OCI-LY3 (cell line): ENCODE data around the gene MACROD1.
A peak's percentile ranks its signal among the peaks of the same experiment; 100 is the strongest.

Experiments used
- H2AFZ ChIP-seq: fragments of 200-600, 300-600 bp; shearing (Covaris generic); 2 replicates; pipeline ENCODE4 v1.6.0; 2014; ENCODE audit warnings: antibody characterized with exemption, low read depth, low read length
- H3K27ac ChIP-seq: fragments of 200-600, 300-600 bp; sonication (generic); 2 replicates; pipeline ENCODE4 v1.5.1; 2014; ENCODE audit warnings: mild to moderate bottlenecking, low read length, moderate library complexity, mixed read lengths
- H3K27me3 ChIP-seq: fragments of 200-600, 300-600 bp; sonication (generic); 2 replicates; pipeline ENCODE4 v1.6.1; 2014; ENCODE audit warnings: low read depth, low read length, mixed read lengths
- H3K36me3 ChIP-seq: fragments of 200-600, 300-600 bp; sonication (generic); replicated peaks from 2 replicates; pipeline ENCODE3; 2014; ENCODE audit warnings: low read depth, low read length, mixed read lengths
- H3K4me1 ChIP-seq: fragments of 300-600, 200-600 bp; sonication (generic); 2 replicates; pipeline ENCODE4 v1.6.1; 2014; ENCODE audit warnings: low read length, mixed read lengths
- H3K4me2 ChIP-seq: fragments of 200-600, 300-600 bp; sonication (generic); 2 replicates; pipeline ENCODE4 v1.6.1; 2014; ENCODE audit warnings: low read length, mixed read lengths
- H3K4me3 ChIP-seq: fragments of 300-600, 200-600 bp; sonication (generic); 2 replicates; pipeline ENCODE4 v1.5.1; 2014; ENCODE audit warnings: antibody characterized with exemption, mild to moderate bottlenecking, low read length, moderate library complexity
- H3K79me2 ChIP-seq: fragments of 300-600, 200-600 bp; shearing (Covaris generic); 2 replicates; pipeline ENCODE4 v1.6.1; 2014; ENCODE audit warnings: mild to moderate bottlenecking, low read length, mixed read lengths
- H3K9ac ChIP-seq: fragments of 300-600, 200-600 bp; shearing (Covaris generic); 2 replicates; pipeline ENCODE4 v1.6.0; 2014; ENCODE audit warnings: mild to moderate bottlenecking, low read length, moderate library complexity
- H3K9me3 ChIP-seq: fragments of 200-600, 300-600 bp; shearing (Covaris generic); 2 replicates; pipeline ENCODE4 v1.6.1; 2014; ENCODE audit warnings: low read length, mixed read lengths; ENCODE audit not compliant: insufficient read depth
- H4K20me1 ChIP-seq: fragments of 200-600, 300-600 bp; sonication (generic); 2 replicates; pipeline ENCODE4 v1.6.1; 2016; ENCODE audit warnings: low read length, mixed read lengths; ENCODE audit not compliant: insufficient read depth
- EZH2phosphoT487 ChIP-seq: fragments of 200-600 bp; shearing (Covaris generic); IDR thresholded peaks from 2 replicates; pipeline ENCODE4 v1.6.1; 2018; ENCODE audit warnings: antibody characterized with exemption, mixed run types, low read depth
- TF ChIP-seq, protein P1 (sequence below): fragments of 200-600, 300-600 bp; sonication (generic); IDR thresholded peaks from 2 replicates; pipeline ENCODE4 v1.5.1; 2014; ENCODE audit warnings: antibody characterized with exemption, low read length, low read depth

MACROD1 gene

GRCh38 chr11:64206457-64207255 lies 40.7 kb upstream of the MACROD1 start, which contains the start of gene FERMT3:
FERMT3 (plus strand) TSS chr11:64206721; CDS start chr11:64207365, 644 bp downstream.
- Histone ChIP-seq H4K20me1 (no peaks in the 10 kb centered on the region), H3K27me3 (no peaks in the 10 kb centered on the region), H3K79me2 (peaks cover 31% of the 10 kb centered on the region), H3K4me2 (peak within 1 kb of the TSS; percentile 95), H3K4me3 (peak within 1 kb of the TSS; percentile 82), H3K27ac (peak within 1 kb of the TSS; percentile 88), H3K4me1 (peaks cover 47% of the 10 kb centered on the region), H3K36me3 (peaks cover 52% of the 10 kb centered on the region), H2AFZ (no peak within 1 kb of the TSS), H3K9ac (peak within 1 kb of the TSS; percentile 94), H3K9me3 (no peaks in the 10 kb centered on the region)
- TF ChIP-seq EZH2phosphoT487, result no peak
- TF ChIP-seq, protein P1, sequence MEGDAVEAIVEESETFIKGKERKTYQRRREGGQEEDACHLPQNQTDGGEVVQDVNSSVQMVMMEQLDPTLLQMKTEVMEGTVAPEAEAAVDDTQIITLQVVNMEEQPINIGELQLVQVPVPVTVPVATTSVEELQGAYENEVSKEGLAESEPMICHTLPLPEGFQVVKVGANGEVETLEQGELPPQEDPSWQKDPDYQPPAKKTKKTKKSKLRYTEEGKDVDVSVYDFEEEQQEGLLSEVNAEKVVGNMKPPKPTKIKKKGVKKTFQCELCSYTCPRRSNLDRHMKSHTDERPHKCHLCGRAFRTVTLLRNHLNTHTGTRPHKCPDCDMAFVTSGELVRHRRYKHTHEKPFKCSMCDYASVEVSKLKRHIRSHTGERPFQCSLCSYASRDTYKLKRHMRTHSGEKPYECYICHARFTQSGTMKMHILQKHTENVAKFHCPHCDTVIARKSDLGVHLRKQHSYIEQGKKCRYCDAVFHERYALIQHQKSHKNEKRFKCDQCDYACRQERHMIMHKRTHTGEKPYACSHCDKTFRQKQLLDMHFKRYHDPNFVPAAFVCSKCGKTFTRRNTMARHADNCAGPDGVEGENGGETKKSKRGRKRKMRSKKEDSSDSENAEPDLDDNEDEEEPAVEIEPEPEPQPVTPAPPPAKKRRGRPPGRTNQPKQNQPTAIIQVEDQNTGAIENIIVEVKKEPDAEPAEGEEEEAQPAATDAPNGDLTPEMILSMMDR, result no peak; the same call in 1 of the 2 replicates

GRCh38 chr11:64204464-64204989 lies 38.6 kb upstream of the MACROD1 start:
- Histone ChIP-seq H3K79me2 (peaks cover 36% of the 10 kb centered on the region), H3K4me2 (no peak overlapping the region), H3K4me3 (no peak overlapping the region), H2AFZ (no peak overlapping the region), H3K9ac (no peak overlapping the region), H3K9me3 (no peaks in the 10 kb centered on the region), H3K27me3 (no peaks in the 10 kb centered on the region), H3K27ac (peak overlapping the region; percentile 88), H4K20me1 (no peaks in the 10 kb centered on the region; the same call in 1 of the 2 replicates), H3K4me1 (peaks cover 47% of the 10 kb centered on the region), H3K36me3 (peaks cover 56% of the 10 kb centered on the region)
- TF ChIP-seq, protein P1, result peak; percentile 86
- TF ChIP-seq EZH2phosphoT487, result no peak

- H3K36me3 ChIP-seq, result peaks cover 56% of the 10 kb centered on the region
- H3K27ac ChIP-seq, result no peak overlapping the region
- TF ChIP-seq EZH2phosphoT487, result no peak
- TF ChIP-seq, protein P1, result no peak
- no peak overlapping the region for H3K4me3 ChIP-seq
- peaks cover 36% of the 10 kb centered on the region for H3K79me2 ChIP-seq
- H3K4me2 ChIP-seq, result no peak overlapping the region
- no peak overlapping the region for H3K9ac ChIP-seq
- no peak overlapping the region for H2AFZ ChIP-seq
- no peaks in the 10 kb centered on the region for H3K27me3 ChIP-seq
- no peaks in the 10 kb centered on the region; the same call in 1 of the 2 replicates for H4K20me1 ChIP-seq
- no peaks in the 10 kb centered on the region for H3K9me3 ChIP-seq
- peaks cover 47% of the 10 kb centered on the region for H3K4me1 ChIP-seq
Observed at GRCh38 chr11:64204080-64204440, 38.1 kb upstream of the MACROD1 start.

- no peak overlapping the region for H3K4me2 ChIP-seq
- no peak overlapping the region for H2AFZ ChIP-seq
- TF ChIP-seq, protein P1, result no peak
- TF ChIP-seq EZH2phosphoT487, result no peak
- no peak overlapping the region for H3K27ac ChIP-seq
- H3K36me3 ChIP-seq, result peaks cover 53% of the 10 kb centered on the region
- H3K4me3 ChIP-seq, result no peak overlapping the region
- H4K20me1 ChIP-seq, result no peaks in the 10 kb centered on the region; the same call in 1 of the 2 replicates
- no peak overlapping the region for H3K9ac ChIP-seq
- peaks cover 33% of the 10 kb centered on the region for H3K79me2 ChIP-seq
- H3K4me1 ChIP-seq, result peaks cover 47% of the 10 kb centered on the region
- H3K27me3 ChIP-seq, result no peaks in the 10 kb centered on the region
- no peaks in the 10 kb centered on the region for H3K9me3 ChIP-seq
Observed at GRCh38 chr11:64203421-64204079, 37.6 kb upstream of the MACROD1 start.
